Natural killer cell (primary cell): ENCODE results near the gene SLC29A2. TPM values are rescaled to one million over a fixed set of nuclear protein-coding genes. Genes with fewer than 3 reads are reported as not detected.

Experiments
- ATAC-seq, 3 donors: fragments of 150-1000 bp in 2 of 3; fragments of 200-7000 bp in 1 of 3; cut with Tn5 transposase; 1 replicate in 1 of 3; 2 replicates in 2 of 3; pipeline ENCODE4 v1.10.0; 2021; ENCODE audit warnings: mild to moderate bottlenecking in 2 of 3, moderate library complexity in 2 of 3
- DNase-seq, 2 donors: peaks; one replicate each; pipeline versions ENCODE4 v3.0.0 to v3.0.0-alpha.2; 2013 to 2021; ENCODE audit warnings: mixed read lengths in 1 of 2
- H3K27ac ChIP-seq: one replicate; pipeline ENCODE4 v1.5.1; 2013; ENCODE audit warnings: mild to moderate bottlenecking, low read length
- H3K27me3 ChIP-seq: one replicate; pipeline ENCODE4 v1.6.1; 2013; ENCODE audit warnings: low read length; ENCODE audit not compliant: control insufficient read depth, insufficient read depth
- H3K36me3 ChIP-seq: one replicate; pipeline ENCODE4 v1.6.1; 2013; ENCODE audit warnings: low read length; ENCODE audit not compliant: control insufficient read depth, insufficient read depth
- H3K4me1 ChIP-seq: one replicate; pipeline ENCODE4 v1.6.1; 2013; ENCODE audit warnings: low read length; ENCODE audit not compliant: control insufficient read depth, insufficient read depth
- H3K4me3 ChIP-seq: one replicate; pipeline ENCODE4 v1.5.1; 2013; ENCODE audit warnings: low read length
- H3K9me3 ChIP-seq: one replicate; pipeline ENCODE4 v1.6.1; 2013; ENCODE audit warnings: low read length; ENCODE audit not compliant: control insufficient read depth, insufficient read depth
- H3K27ac Mint-ChIP-seq, 2 donors: one replicate each; pipeline ENCODE4 v1.8.0; 2022; ENCODE audit warnings: mild to moderate bottlenecking in 2 of 2, mixed read lengths in 2 of 2, moderate library complexity in 1 of 2
- H3K27me3 Mint-ChIP-seq, 2 donors: one replicate each; pipeline ENCODE4 v1.8.0; 2022; ENCODE audit warnings: low read depth in 2 of 2, mixed read lengths in 2 of 2
- H3K36me3 Mint-ChIP-seq: one replicate; pipeline ENCODE4 v1.8.0; 2022; ENCODE audit warnings: mixed read lengths
- H3K4me1 Mint-ChIP-seq, 2 donors: one replicate each; pipeline ENCODE4 v1.8.0; 2022; ENCODE audit warnings: mixed read lengths in 2 of 2
- H3K4me3 Mint-ChIP-seq: one replicate; pipeline ENCODE4 v1.8.0; 2022; ENCODE audit warnings: mild to moderate bottlenecking, moderate library complexity, mixed read lengths
- H3K9me3 Mint-ChIP-seq, 2 donors: one replicate each; pipeline ENCODE4 v1.8.0; 2022; ENCODE audit warnings: mixed read lengths in 2 of 2
- CTCF ChIP-seq: fragments of 200-600 bp; IDR thresholded peaks from one replicate; pipeline ENCODE4 v1.8.0; 2022; ENCODE audit warnings: antibody characterized with exemption
- WGBS: methylation state at CpG from one replicate; pipeline ENCODE4 v1.1.7; 2013; ENCODE audit warnings: missing lambda C conversion rate; ENCODE audit not compliant: insufficient coverage; 5-methylcytosine and 5-hydroxymethylcytosine counted together
- intact Hi-C: fragments of 100-400 bp; cut with micrococcal nuclease; formaldehyde crosslinking; loops from one replicate; pipeline ENCODE4 v1.14.2; 2022
- total RNA-seq, 4 donors: library from RNA; stranded (reverse); fragments of 120-200 nt in 1 of 4; gene quantifications; one replicate each; pipeline versions ENCODE4 v1.2.3 to v1.2.4, GENCODE V29; 2013 to 2022

SLC29A2 gene
- total RNA-seq, 3 donors from 2014 or later (not counting 1 experiment from before 2014, with no cell fraction given): 1.5 to 1.8 (median 1.6) TPM

DNA sequence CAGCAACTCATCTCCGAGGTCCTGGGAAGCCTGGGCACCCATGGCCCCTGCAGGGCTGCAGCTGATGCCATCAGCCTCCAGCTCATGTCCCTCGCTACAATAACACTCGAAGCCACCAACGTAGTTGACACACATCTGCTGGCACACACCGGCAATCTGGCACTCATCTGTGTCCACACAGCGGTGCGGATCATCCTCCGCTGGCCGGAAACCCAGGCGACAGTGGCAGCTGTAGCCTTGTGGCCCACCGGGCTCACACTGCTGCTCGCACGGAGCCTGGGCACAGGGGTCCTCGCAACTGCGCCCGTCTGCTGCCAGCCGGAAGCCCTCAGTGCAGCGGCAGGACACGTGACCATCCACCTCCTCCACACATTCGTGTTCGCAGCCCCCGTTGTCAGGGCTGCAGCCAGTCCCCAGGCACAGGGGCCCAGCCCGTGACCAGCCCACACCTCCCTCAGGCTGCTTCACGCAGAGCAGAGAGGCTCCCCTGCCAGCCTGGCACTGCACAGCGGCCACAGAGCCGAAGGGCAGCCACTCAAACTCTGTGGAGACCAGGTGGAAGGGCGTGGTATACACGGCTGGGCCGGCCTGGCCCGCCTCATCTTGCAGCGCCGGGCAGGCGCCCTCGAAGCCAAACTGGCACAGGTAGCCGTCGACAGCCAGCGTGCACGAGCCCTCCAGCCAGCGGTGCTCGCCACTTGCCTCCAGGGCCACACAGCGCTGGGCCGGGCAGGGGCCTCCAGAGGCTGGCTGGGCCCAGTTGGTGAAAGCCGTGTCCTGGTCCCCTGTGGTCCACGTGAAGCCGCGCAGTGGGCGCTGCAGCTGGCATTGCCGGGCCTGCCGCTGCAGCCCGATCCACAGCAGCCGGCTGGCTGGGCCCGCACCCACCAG, 55.4 kb downstream of the SLC29A2 start:
- H3K4me3 Mint-ChIP-seq: no peak overlapping the region
- peaks cover 18 to 43% of the 10 kb centered on the region in 2 donors for H3K4me1 Mint-ChIP-seq
- Histone ChIP-seq H3K4me1 (peaks cover 45% of the 10 kb centered on the region), H3K9me3 (no peaks in the 10 kb centered on the region), H3K27me3 (no peaks in the 10 kb centered on the region), H3K27ac (no peak overlapping the region), H3K36me3 (no peaks in the 10 kb centered on the region), H3K4me3 (no peak overlapping the region)
- no peaks in the 10 kb centered on the region for H3K36me3 Mint-ChIP-seq
- DNase-seq (peak in 1 of 2 donors; percentile 50), ATAC-seq (no peak)
- H3K9me3 Mint-ChIP-seq: no peaks in the 10 kb centered on the region
- no peak for TF ChIP-seq CTCF
- no peak overlapping the region for H3K27ac Mint-ChIP-seq
- H3K27me3 Mint-ChIP-seq: peaks cover 24 to 28% of the 10 kb centered on the region in 2 donors
- WGBS: 92% methylated on average over 52 of the region's 52 CpGs
- intact Hi-C loops: no loop called here

DNA sequence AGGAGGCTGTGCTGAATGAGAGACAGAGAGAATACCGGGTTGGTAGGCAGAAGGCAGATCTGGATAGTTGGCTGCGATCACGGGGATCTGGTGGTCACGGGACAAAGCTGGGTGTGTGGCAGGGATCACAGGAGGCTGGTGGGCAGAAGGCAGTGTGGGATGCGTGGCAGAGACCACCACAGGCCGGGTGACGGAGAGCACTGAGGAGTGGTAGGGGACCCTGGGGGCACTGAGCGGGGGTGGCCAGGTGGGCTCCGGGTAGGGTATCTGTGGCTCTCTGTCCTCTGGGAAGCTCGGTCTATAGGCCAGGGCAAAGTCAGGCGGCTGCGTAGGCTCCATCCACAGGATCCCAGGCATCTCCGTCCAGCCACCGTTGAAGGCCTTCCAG, 56.1 kb downstream of the SLC29A2 start:
- no peaks in the 10 kb centered on the region for H3K36me3 ChIP-seq
- no peak overlapping the region for H3K4me3 ChIP-seq
- H3K9me3 Mint-ChIP-seq: no peaks in the 10 kb centered on the region
- peak overlapping the region in 1 of 2 donors; percentile 22 for H3K27ac Mint-ChIP-seq
- H3K4me1 ChIP-seq: peaks cover 45% of the 10 kb centered on the region
- H3K4me3 Mint-ChIP-seq: peak overlapping the region; percentile 57
- no peak for TF ChIP-seq CTCF
- H3K27me3 Mint-ChIP-seq: peaks cover 24 to 28% of the 10 kb centered on the region in 2 donors
- H3K4me1 Mint-ChIP-seq: peaks cover 18 to 43% of the 10 kb centered on the region in 2 donors
- no peak for DNase-seq
- ATAC-seq: no peak
- intact Hi-C loops: no loop called here
- H3K27ac ChIP-seq: no peak overlapping the region
- H3K27me3 ChIP-seq: no peaks in the 10 kb centered on the region
- no peaks in the 10 kb centered on the region for H3K36me3 Mint-ChIP-seq
- no peaks in the 10 kb centered on the region for H3K9me3 ChIP-seq
- 97% methylated on average over 14 of the region's 14 CpGs for WGBS

- DNase-seq (no peak), ATAC-seq (no peak)
- Histone ChIP-seq H3K4me1 (peaks cover 45% of the 10 kb centered on the region), H3K36me3 (no peaks in the 10 kb centered on the region), H3K4me3 (no peak overlapping the region), H3K9me3 (no peaks in the 10 kb centered on the region), H3K27ac (no peak overlapping the region), H3K27me3 (no peaks in the 10 kb centered on the region)
- no peaks in the 10 kb centered on the region for H3K36me3 Mint-ChIP-seq
- 91% methylated on average over 17 of the region's 17 CpGs for whole genome bisulfite sequencing
- no peak for TF ChIP-seq CTCF
- H3K9me3 Mint-ChIP-seq: no peaks in the 10 kb centered on the region
- H3K4me1 Mint-ChIP-seq: peaks cover 18 to 43% of the 10 kb centered on the region in 2 donors
- peak overlapping the region in 1 of 2 donors; percentile 73 for H3K27ac Mint-ChIP-seq
- H3K27me3 Mint-ChIP-seq: peaks cover 23 to 24% of the 10 kb centered on the region in 2 donors
- H3K4me3 Mint-ChIP-seq: peak overlapping the region; percentile 57
- intact Hi-C loops: no loop called here
Measured at GRCh38 chr11:66314561-66315497, 56.7 kb downstream of the SLC29A2 start.
